Ishikawa (cell line): ENCODE results near the gene FOXP2.

Experiments used
- CEBPB ChIP-seq: IDR thresholded peaks from 2 replicates; pipeline ENCODE4 v1.6.1; 2012
- CREB1 ChIP-seq: IDR thresholded peaks from 2 replicates; pipeline ENCODE4 v1.6.1; 2012; ENCODE audit warnings: low read depth
- NFIC ChIP-seq: IDR thresholded peaks from 2 replicates; pipeline ENCODE4 v1.6.1; 2012
- REST ChIP-seq: IDR thresholded peaks from 2 replicates; pipeline ENCODE4 v1.6.1; 2012; ENCODE audit warnings: low read depth, mild to moderate bottlenecking
- TAF1 ChIP-seq: IDR thresholded peaks from 2 replicates; pipeline ENCODE4 v1.6.1; 2012; ENCODE audit warnings: low read depth, mild to moderate bottlenecking
- TCF12 ChIP-seq: IDR thresholded peaks from 2 replicates; pipeline ENCODE4 v1.6.1; 2012; ENCODE audit warnings: low read depth
- TF ChIP-seq, protein P1 (sequence below): IDR thresholded peaks from 2 replicates; pipeline ENCODE4 v1.6.1; 2012

DNA sequence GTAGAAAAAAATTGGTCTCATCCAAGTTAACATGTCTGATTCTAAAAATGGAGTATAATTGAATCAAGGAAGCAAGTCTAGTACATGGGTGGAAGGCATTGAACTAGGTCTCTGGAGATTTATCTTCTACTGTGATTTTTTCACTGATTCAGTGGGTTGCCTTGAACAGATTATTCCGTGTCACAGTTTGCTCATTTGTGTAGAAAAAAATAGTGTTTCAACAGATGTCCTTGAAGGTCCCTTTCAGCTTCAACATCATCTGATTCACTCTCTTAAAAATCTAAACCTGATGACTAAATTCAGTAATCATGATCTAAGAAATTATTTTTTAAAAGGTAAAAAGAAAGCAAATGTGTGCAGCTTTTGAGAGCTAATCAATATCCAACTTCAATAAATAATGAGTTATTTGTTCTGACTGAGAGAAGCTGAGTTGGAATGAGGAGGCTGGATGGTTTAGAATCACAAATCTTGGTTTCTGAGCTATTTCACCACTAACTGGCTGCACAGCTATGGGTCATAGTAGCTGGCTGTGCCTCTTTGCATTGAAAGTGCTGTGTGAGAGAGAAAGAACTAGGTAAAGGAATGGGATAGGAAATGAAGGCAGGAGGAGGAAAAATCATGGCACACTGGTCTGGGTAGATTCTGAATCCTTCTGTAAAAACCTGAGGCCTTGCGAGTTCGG lies 285.8 kb downstream of the FOXP2 start:
- TF ChIP-seq, protein P1, sequence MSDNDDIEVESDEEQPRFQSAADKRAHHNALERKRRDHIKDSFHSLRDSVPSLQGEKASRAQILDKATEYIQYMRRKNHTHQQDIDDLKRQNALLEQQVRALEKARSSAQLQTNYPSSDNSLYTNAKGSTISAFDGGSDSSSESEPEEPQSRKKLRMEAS, result no peak
- TF ChIP-seq REST (no peak), CEBPB (no peak), CREB1 (no peak), NFIC (no peak), TCF12 (no peak), TAF1 (no peak)
